GM23338 (cell line): ENCODE data around the gene ZFHX3. TPM values are rescaled to one million over a fixed set of nuclear protein-coding genes. Genes with fewer than 3 reads are reported as not detected.

Experiments used
- ATAC-seq: fragments of 200-7000 bp; cut with Tn5 transposase; 3 replicates; pipeline ENCODE4 v1.9.1; 2020
- DNase-seq: peaks from one replicate; pipeline ENCODE4 v3.0.0-alpha.2; 2015; ENCODE audit warnings: low spot score
- H2AFZ ChIP-seq: fragments of 200-600 bp; sonication (generic); 2 replicates; pipeline ENCODE4 v1.8.0; 2016; ENCODE audit warnings: antibody characterized with exemption, mild to moderate bottlenecking, moderate library complexity
- H3F3A ChIP-seq: fragments of 200-600 bp; sonication (generic); replicated peaks from 2 replicates; pipeline ENCODE4 v1.8.0; 2017; ENCODE audit warnings: antibody characterized with exemption, mixed run types, low read depth
- H3K27ac ChIP-seq: fragments of 200-600 bp; sonication (generic); 2 replicates; pipeline ENCODE4 v1.6.1; 2016; ENCODE audit warnings: low read depth
- H3K27me3 ChIP-seq: fragments of 200-600 bp; sonication (generic); 2 replicates; pipeline ENCODE4 v1.8.0; 2016; ENCODE audit warnings: mild to moderate bottlenecking, mixed run types, moderate library complexity; ENCODE audit not compliant: insufficient read depth
- H3K36me3 ChIP-seq: fragments of 200-600 bp; sonication (generic); 2 replicates; pipeline ENCODE4 v1.8.0; 2016; ENCODE audit warnings: mild to moderate bottlenecking; ENCODE audit not compliant: insufficient read depth
- H3K4me1 ChIP-seq: fragments of 200-600 bp; sonication (generic); 2 replicates; pipeline ENCODE4 v1.8.0; 2016; ENCODE audit warnings: mild to moderate bottlenecking, moderate library complexity; ENCODE audit not compliant: insufficient read depth
- H3K4me2 ChIP-seq: fragments of 200-600 bp; sonication (generic); 2 replicates; pipeline ENCODE4 v1.7.1; 2017; ENCODE audit warnings: mixed run types
- H3K4me3 ChIP-seq: fragments of 200-600 bp; sonication (generic); 2 replicates; pipeline ENCODE4 v1.6.1; 2016; ENCODE audit warnings: mixed run types
- H3K79me2 ChIP-seq: fragments of 200-600 bp; sonication (generic); replicated peaks from 2 replicates; pipeline ENCODE4 v1.8.0; 2017; ENCODE audit warnings: mild to moderate bottlenecking; ENCODE audit not compliant: insufficient read depth
- H3K9me2 ChIP-seq: fragments of 200-600 bp; sonication (generic); 2 replicates; pipeline ENCODE4 v1.8.0; 2017; ENCODE audit not compliant: insufficient read depth
- H4K20me1 ChIP-seq: fragments of 200-600 bp; sonication (generic); replicated peaks from 2 replicates; pipeline ENCODE4 v1.8.0; 2017; ENCODE audit warnings: mild to moderate bottlenecking; ENCODE audit not compliant: insufficient read depth
- H3K27ac Mint-ChIP-seq: 2 replicates; pipeline ENCODE4 v1.8.0; 2020; ENCODE audit warnings: inconsistent platforms, mild to moderate bottlenecking, moderate library complexity, mixed read lengths
- H3K27me3 Mint-ChIP-seq: 3 replicates; pipeline ENCODE4 v1.8.0; 2022; ENCODE audit warnings: low read depth, mild to moderate bottlenecking, moderate library complexity, mixed read lengths, inconsistent platforms; ENCODE audit not compliant: insufficient read depth, poor library complexity
- H3K36me3 Mint-ChIP-seq: 3 replicates; pipeline ENCODE4 v1.8.0; 2021; ENCODE audit warnings: low read depth, mild to moderate bottlenecking, inconsistent platforms, moderate library complexity, mixed read lengths
- H3K4me1 Mint-ChIP-seq: 3 replicates; pipeline ENCODE4 v1.8.0; 2020; ENCODE audit warnings: mild to moderate bottlenecking, inconsistent platforms, mixed read lengths
- H3K4me3 Mint-ChIP-seq: 3 replicates; pipeline ENCODE4 v1.8.0; 2021; ENCODE audit warnings: moderate library complexity, mild to moderate bottlenecking, inconsistent platforms, mixed read lengths
- H3K9me3 Mint-ChIP-seq: 3 replicates; pipeline ENCODE4 v1.8.0; 2020; ENCODE audit warnings: moderate library complexity, mild to moderate bottlenecking, inconsistent platforms, mixed read lengths
- EZH2 ChIP-seq: fragments of 200-600 bp; sonication (generic); IDR thresholded peaks from one replicate; pipeline ENCODE4 v1.8.0; 2017; ENCODE audit warnings: antibody characterized with exemption, mild to moderate bottlenecking, low read depth; ENCODE audit not compliant: unreplicated experiment
- JUNB ChIP-seq: IDR thresholded peaks from one replicate; pipeline ENCODE4 v1.6.1; 2016; ENCODE audit warnings: antibody characterized with exemption; ENCODE audit not compliant: unreplicated experiment
- NANOG ChIP-seq: IDR thresholded peaks from 2 replicates; pipeline ENCODE4 v1.6.1; 2016; ENCODE audit warnings: antibody characterized with exemption, borderline replicate concordance
- POLR2AphosphoS5 ChIP-seq: IDR thresholded peaks from 2 replicates; pipeline ENCODE4 v1.6.1; 2016; ENCODE audit warnings: antibody characterized with exemption, low read depth
- STAT1 ChIP-seq: IDR thresholded peaks from one replicate; pipeline ENCODE4 v1.6.1; 2016; ENCODE audit warnings: antibody characterized with exemption; ENCODE audit not compliant: unreplicated experiment
- ZNF331 ChIP-seq: fragments of 250-450 bp; sonication (Bioruptor Pico); IDR thresholded peaks from 2 replicates; pipeline ENCODE4 v1.5.0; 2020; ENCODE audit warnings: low read depth, mild to moderate bottlenecking, moderate library complexity
- polyA plus RNA-seq: library from polyadenylated mRNA; unstranded; fragments of >200 nt; fragmentation: Nextera tagmentation; extraction: Ambion mirVana; gene quantifications from 2 replicates; pipeline ENCODE4 v1.2.1, GENCODE V29; 2016
- total RNA-seq: library from RNA; depleted of rRNA; stranded (reverse); fragments of >200 nt; shearing (Covaris generic); gene quantifications from 2 replicates; pipeline ENCODE4 v1.2.3, GENCODE V29; 2014
- TF ChIP-seq, protein P1 (sequence below): fragments of 250-450 bp; sonication (Bioruptor Pico); IDR thresholded peaks from 2 replicates; pipeline ENCODE4 v1.5.0; 2020; ENCODE audit warnings: mild to moderate bottlenecking, moderate library complexity
- TF ChIP-seq, protein P2 (sequence below): IDR thresholded peaks from 2 replicates; pipeline ENCODE4 v1.6.1; 2016; ENCODE audit warnings: antibody characterized with exemption

The ZFHX3 gene
- total and polyA plus RNA-seq, 2 experiments from 2014 or later: 1.0 to 1.5 TPM

DNA sequence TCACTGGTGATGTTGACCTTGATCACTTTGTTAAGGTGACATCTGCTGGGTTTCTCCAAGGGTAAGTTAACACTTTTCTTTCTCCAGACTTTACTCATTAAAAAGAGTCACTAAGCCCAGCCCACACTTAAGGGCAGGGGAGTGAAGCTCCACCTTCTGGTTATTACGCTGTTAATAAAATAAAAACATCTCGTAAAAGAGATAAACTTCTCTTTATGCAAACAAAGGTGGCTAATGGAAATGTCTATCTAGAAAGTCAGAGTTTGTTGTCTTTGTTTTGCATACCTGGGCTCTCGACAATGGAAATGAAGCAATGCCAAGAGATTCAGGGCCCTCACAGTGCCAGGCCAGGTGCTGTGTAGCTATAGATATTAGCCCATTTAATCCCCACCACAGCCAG, 134.4 kb downstream of the ZFHX3 start (continued):
- TF ChIP-seq, protein P1, sequence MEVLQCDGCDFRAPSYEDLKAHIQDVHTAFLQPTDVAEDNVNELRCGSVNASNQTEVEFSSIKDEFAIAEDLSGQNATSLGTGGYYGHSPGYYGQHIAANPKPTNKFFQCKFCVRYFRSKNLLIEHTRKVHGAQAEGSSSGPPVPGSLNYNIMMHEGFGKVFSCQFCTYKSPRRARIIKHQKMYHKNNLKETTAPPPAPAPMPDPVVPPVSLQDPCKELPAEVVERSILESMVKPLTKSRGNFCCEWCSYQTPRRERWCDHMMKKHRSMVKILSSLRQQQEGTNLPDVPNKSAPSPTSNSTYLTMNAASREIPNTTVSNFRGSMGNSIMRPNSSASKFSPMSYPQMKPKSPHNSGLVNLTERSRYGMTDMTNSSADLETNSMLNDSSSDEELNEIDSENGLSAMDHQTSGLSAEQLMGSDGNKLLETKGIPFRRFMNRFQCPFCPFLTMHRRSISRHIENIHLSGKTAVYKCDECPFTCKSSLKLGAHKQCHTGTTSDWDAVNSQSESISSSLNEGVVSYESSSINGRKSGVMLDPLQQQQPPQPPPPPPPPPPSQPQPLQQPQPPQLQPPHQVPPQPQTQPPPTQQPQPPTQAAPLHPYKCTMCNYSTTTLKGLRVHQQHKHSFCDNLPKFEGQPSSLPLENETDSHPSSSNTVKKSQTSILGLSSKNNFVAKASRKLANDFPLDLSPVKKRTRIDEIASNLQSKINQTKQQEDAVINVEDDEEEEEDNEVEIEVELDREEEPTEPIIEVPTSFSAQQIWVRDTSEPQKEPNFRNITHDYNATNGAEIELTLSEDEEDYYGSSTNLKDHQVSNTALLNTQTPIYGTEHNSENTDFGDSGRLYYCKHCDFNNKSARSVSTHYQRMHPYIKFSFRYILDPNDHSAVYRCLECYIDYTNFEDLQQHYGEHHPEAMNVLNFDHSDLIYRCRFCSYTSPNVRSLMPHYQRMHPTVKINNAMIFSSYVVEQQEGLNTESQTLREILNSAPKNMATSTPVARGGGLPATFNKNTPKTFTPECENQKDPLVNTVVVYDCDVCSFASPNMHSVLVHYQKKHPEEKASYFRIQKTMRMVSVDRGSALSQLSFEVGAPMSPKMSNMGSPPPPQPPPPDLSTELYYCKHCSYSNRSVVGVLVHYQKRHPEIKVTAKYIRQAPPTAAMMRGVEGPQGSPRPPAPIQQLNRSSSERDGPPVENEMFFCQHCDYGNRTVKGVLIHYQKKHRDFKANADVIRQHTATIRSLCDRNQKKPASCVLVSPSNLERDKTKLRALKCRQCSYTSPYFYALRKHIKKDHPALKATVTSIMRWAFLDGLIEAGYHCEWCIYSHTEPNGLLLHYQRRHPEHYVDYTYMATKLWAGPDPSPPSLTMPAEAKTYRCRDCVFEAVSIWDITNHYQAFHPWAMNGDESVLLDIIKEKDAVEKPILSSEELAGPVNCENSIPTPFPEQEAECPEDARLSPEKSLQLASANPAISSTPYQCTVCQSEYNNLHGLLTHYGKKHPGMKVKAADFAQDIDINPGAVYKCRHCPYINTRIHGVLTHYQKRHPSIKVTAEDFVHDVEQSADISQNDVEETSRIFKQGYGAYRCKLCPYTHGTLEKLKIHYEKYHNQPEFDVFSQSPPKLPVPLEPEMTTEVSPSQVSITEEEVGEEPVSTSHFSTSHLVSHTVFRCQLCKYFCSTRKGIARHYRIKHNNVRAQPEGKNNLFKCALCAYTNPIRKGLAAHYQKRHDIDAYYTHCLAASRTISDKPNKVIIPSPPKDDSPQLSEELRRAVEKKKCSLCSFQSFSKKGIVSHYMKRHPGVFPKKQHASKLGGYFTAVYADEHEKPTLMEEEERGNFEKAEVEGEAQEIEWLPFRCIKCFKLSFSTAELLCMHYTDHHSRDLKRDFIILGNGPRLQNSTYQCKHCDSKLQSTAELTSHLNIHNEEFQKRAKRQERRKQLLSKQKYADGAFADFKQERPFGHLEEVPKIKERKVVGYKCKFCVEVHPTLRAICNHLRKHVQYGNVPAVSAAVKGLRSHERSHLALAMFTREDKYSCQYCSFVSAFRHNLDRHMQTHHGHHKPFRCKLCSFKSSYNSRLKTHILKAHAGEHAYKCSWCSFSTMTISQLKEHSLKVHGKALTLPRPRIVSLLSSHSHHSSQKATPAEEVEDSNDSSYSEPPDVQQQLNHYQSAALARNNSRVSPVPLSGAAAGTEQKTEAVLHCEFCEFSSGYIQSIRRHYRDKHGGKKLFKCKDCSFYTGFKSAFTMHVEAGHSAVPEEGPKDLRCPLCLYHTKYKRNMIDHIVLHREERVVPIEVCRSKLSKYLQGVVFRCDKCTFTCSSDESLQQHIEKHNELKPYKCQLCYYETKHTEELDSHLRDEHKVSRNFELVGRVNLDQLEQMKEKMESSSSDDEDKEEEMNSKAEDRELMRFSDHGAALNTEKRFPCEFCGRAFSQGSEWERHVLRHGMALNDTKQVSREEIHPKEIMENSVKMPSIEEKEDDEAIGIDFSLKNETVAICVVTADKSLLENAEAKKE: no peak
- TF ChIP-seq NANOG (no peak), STAT1 (no peak), ZNF331 (no peak), POLR2AphosphoS5 (no peak), EZH2 (no peak)

DNA sequence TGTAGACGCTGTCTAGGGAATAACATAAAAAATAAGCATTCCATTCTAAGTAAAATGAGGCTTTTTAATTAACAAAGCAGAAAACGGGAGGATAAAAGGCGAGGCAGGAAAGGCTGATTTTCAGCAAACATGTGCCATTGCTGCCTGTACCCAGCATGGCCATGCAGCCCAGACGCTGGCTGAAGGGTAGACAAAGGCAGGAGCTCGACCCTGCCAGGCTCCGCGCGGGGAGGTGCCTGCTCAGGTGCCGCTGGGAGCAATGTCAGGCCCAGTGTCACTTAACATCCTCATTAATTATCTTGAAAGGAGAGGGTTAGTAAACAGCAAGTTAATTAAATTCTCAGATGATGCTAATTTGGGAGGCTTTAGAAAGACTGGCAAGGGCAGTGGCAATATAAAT, 136.0 kb downstream of the ZFHX3 start:
- Mint-ChIP-seq H3K27me3 (peaks cover 7% of the 10 kb centered on the region), H3K9me3 (no peaks in the 10 kb centered on the region), H3K4me3 (no peak overlapping the region), H3K36me3 (no peaks in the 10 kb centered on the region), H3K27ac (no peak overlapping the region), H3K4me1 (peaks cover 18% of the 10 kb centered on the region)
- no peaks in the 10 kb centered on the region for H3K27me3 ChIP-seq
- peaks cover 12% of the 10 kb centered on the region; the same call in 1 of the 2 replicates for H3K4me1 ChIP-seq
- H3F3A ChIP-seq: no peaks in the 10 kb centered on the region
- no peak for TF ChIP-seq JUNB
- TF ChIP-seq, protein P1: no peak
- TF ChIP-seq, protein P2, sequence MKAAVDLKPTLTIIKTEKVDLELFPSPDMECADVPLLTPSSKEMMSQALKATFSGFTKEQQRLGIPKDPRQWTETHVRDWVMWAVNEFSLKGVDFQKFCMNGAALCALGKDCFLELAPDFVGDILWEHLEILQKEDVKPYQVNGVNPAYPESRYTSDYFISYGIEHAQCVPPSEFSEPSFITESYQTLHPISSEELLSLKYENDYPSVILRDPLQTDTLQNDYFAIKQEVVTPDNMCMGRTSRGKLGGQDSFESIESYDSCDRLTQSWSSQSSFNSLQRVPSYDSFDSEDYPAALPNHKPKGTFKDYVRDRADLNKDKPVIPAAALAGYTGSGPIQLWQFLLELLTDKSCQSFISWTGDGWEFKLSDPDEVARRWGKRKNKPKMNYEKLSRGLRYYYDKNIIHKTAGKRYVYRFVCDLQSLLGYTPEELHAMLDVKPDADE: no peak
- H4K20me1 ChIP-seq: no peaks in the 10 kb centered on the region
- no peak overlapping the region for H3K27ac ChIP-seq
- no peak overlapping the region for H3K4me3 ChIP-seq
- ATAC-seq (no peak), DNase-seq (no peak)
- no peaks in the 10 kb centered on the region for H3K79me2 ChIP-seq
- no peak overlapping the region for H3K4me2 ChIP-seq
- H3K9me2 ChIP-seq: no peaks in the 10 kb centered on the region
- 0 out of 2 replicates have a peak overlapping the region, but pooled peaks have one; percentile 43 for H2AFZ ChIP-seq
- no peaks in the 10 kb centered on the region for H3K36me3 ChIP-seq
